ENCODE results near the gene CENPC. TPM values are rescaled to one million over a fixed set of nuclear protein-coding genes. Genes with fewer than 3 reads are reported as not detected.
"Not testable (repeated sequence)": the region's sequence is repeated elsewhere in the genome, so short reads cannot be mapped to it uniquely, and the experiment has no call there.

CENPC gene
- total and polyA plus RNA-seq, 2 donors (not counting 1 experiment from before 2014, with no cell fraction given): 7.6 to 15.4 TPM

DNA sequence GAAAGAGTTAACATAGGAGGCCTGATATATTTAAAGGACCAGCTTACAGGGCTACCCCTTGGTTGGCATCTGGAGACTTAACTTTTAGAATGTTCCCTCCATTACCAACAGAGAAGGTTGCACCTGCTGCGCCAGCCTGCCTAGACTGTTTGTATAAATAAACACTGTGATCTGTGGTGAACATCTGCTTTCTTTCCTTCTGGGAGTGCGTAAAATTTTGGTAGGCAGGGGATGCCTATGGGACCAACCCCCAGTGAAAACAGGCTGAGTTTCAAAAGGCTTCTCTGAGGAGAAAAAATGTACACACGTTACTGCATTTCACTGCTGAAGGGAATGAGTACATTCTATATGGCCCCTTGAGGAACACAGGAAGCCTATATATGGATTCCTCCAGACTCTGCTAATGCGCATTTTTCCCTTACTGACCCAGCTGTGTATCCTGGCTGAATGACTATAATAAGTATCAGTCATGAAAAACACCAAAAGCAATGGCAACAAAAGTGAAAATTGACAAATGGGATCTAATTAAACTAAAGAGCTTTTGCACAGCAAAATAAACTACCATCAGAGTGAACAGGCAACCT is 13.8 kb downstream of the CENPC start:
- no peaks in the 10 kb centered on the region for H4K20me1 ChIP-seq (ENCODE audit: control insufficient read depth, extremely low read depth, insufficient read depth, low read length)
- H3K27me3 ChIP-seq (ENCODE audit: control insufficient read depth, insufficient read depth, low read length): no peaks in the 10 kb centered on the region
- no peak for DNase-seq (ENCODE audit: low read depth in 2 of 2)
- no peaks in the 10 kb centered on the region for H3K9me3 ChIP-seq (ENCODE audit: control insufficient read depth, insufficient read depth, low read depth, low read length)
- H3K4me2 ChIP-seq (ENCODE audit: extremely low read depth, insufficient read depth, low read length): no peak overlapping the region
- H3K4me1 ChIP-seq (ENCODE audit: control insufficient read depth, extremely low read depth, insufficient read depth, low read length): no peaks in the 10 kb centered on the region
- H2AFZ ChIP-seq (ENCODE audit: low read length): no peak overlapping the region
- no peak overlapping the region for H3K9ac ChIP-seq (ENCODE audit: insufficient read depth, low read length)
- no peak overlapping the region for H3K4me3 ChIP-seq (replicated peaks in 1 of 4; ENCODE audit: control extremely low read depth in 1 of 4, insufficient read depth in 1 of 4, low read depth in 3 of 4, low read length in 4 of 4)
- TF ChIP-seq EZH2 (IDR thresholded peaks at IDR 0.05; ENCODE audit: low read length, missing control alignments): no peak
- TF ChIP-seq, protein P1, sequence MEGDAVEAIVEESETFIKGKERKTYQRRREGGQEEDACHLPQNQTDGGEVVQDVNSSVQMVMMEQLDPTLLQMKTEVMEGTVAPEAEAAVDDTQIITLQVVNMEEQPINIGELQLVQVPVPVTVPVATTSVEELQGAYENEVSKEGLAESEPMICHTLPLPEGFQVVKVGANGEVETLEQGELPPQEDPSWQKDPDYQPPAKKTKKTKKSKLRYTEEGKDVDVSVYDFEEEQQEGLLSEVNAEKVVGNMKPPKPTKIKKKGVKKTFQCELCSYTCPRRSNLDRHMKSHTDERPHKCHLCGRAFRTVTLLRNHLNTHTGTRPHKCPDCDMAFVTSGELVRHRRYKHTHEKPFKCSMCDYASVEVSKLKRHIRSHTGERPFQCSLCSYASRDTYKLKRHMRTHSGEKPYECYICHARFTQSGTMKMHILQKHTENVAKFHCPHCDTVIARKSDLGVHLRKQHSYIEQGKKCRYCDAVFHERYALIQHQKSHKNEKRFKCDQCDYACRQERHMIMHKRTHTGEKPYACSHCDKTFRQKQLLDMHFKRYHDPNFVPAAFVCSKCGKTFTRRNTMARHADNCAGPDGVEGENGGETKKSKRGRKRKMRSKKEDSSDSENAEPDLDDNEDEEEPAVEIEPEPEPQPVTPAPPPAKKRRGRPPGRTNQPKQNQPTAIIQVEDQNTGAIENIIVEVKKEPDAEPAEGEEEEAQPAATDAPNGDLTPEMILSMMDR (conservative IDR thresholded peaks at IDR 0.05 in 1 of 2, IDR thresholded peaks at IDR 0.05 in 1 of 2; ENCODE audit: low read depth in 1 of 2, low read length in 2 of 2): no peak
- peaks cover 1% of the 10 kb centered on the region for H3K36me3 ChIP-seq (ENCODE audit: control insufficient read depth, insufficient read depth, low read length)
- H3K79me2 ChIP-seq (ENCODE audit: control insufficient read depth, insufficient read depth, low read length): peaks cover 3% of the 10 kb centered on the region
- no peak overlapping the region for H3K27ac ChIP-seq (ENCODE audit: insufficient read depth, low read length)

DNA sequence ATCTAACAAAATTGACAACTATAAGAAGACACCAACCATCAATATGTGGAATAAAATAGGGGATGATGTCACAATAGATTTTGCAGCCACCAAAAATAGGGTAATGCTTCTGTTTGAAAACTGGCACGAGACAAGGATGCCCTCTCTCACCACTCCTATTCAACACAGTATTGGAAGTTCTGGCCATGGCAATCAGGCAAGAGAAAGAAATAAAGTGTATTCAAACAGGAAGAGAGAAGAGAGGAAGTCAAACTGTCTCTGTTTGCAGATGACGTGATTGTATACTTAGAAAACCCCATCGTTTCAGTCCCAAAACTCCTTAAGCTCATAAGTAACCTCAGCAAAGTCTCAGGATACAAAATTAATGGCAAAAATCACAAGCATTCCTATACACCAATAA is 21.2 kb downstream of the CENPC start:
- peaks cover 13% of the 10 kb centered on the region for H3K79me2 ChIP-seq (ENCODE audit: control insufficient read depth, insufficient read depth, low read length)
- H3K36me3 ChIP-seq (ENCODE audit: control insufficient read depth, insufficient read depth, low read length); DNase-seq (ENCODE audit: low read depth in 2 of 2); H3K27me3 ChIP-seq (ENCODE audit: control insufficient read depth, insufficient read depth, low read length); H3K27ac ChIP-seq (ENCODE audit: insufficient read depth, low read length); H2AFZ ChIP-seq (ENCODE audit: low read length); H3K4me3 ChIP-seq (replicated peaks in 1 of 4; ENCODE audit: control extremely low read depth in 1 of 4, insufficient read depth in 1 of 4, low read depth in 3 of 4, low read length in 4 of 4); H4K20me1 ChIP-seq (ENCODE audit: control insufficient read depth, extremely low read depth, insufficient read depth, low read length); H3K4me1 ChIP-seq (ENCODE audit: control insufficient read depth, extremely low read depth, insufficient read depth, low read length); H3K4me2 ChIP-seq (ENCODE audit: extremely low read depth, insufficient read depth, low read length); H3K9me3 ChIP-seq (ENCODE audit: control insufficient read depth, insufficient read depth, low read depth, low read length); H3K9ac ChIP-seq (ENCODE audit: insufficient read depth, low read length): not testable (repeated sequence)

DNA sequence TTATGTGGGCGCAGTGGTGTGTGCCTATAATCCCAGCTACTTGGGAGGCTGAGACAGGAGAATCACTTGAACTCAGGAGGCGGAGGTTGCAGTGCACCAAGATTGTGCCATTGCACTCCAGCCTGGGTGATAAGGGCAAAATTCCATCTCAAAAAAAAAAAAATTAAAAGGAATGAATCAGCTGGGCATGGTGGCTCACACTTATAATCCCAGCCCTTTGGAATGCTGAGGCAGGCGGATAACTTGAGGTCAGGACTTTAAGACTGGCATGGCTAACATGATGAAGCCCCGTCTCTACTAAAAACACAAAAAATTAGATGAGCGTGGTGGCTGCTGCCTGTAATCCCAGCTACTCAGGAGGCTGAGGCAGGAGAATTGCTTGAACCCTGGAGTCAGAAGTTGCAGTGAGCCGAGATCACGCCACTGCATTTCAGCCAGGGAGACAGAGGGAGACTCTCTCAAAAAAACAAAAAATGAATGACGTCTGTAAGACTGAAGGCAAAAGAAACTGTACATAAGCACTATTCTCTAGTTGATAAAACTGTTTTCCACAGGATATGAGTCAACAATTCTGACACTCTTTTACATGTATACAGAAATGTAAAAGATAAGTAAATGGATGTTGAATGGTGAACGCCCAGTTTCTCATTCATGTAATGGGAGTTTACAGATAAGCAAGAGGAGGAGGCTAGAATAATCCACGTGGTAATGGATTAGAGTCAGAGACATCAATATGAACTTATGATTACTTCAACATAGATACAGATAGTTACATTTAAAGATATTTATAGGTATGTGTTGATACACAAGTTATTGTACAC is 22.2 kb downstream of the CENPC start:
- DNase-seq (ENCODE audit: low read depth in 2 of 2): peak; percentile 42 to 65
- H3K4me3 ChIP-seq (replicated peaks in 1 of 4; ENCODE audit: control extremely low read depth in 1 of 4, insufficient read depth in 1 of 4, low read depth in 3 of 4, low read length in 4 of 4): no peak overlapping the region
- H3K9ac ChIP-seq (ENCODE audit: insufficient read depth, low read length): no peak overlapping the region
- no peaks in the 10 kb centered on the region for H3K27me3 ChIP-seq (ENCODE audit: control insufficient read depth, insufficient read depth, low read length)
- H3K4me1 ChIP-seq (ENCODE audit: control insufficient read depth, extremely low read depth, insufficient read depth, low read length): no peaks in the 10 kb centered on the region
- no peak overlapping the region for H3K4me2 ChIP-seq (ENCODE audit: extremely low read depth, insufficient read depth, low read length)
- H4K20me1 ChIP-seq (ENCODE audit: control insufficient read depth, extremely low read depth, insufficient read depth, low read length): no peaks in the 10 kb centered on the region
- no peak overlapping the region for H2AFZ ChIP-seq (ENCODE audit: low read length)
- H3K27ac ChIP-seq (ENCODE audit: insufficient read depth, low read length): no peak overlapping the region
- peaks cover 13% of the 10 kb centered on the region for H3K79me2 ChIP-seq (ENCODE audit: control insufficient read depth, insufficient read depth, low read length)
- H3K9me3 ChIP-seq (ENCODE audit: control insufficient read depth, insufficient read depth, low read depth, low read length): no peaks in the 10 kb centered on the region
- TF ChIP-seq, protein P1 (conservative IDR thresholded peaks at IDR 0.05 in 1 of 2, IDR thresholded peaks at IDR 0.05 in 1 of 2; ENCODE audit: low read depth in 1 of 2, low read length in 2 of 2): no peak
- TF ChIP-seq EZH2 (IDR thresholded peaks at IDR 0.05; ENCODE audit: low read length, missing control alignments): no peak
- H3K36me3 ChIP-seq (ENCODE audit: control insufficient read depth, insufficient read depth, low read length): no peaks in the 10 kb centered on the region

All from fibroblast of lung (primary cell).